Retinal pigment epithelial cell (primary cell): ENCODE results near the gene NCCRP1.

Experiments
- DNase-seq: peaks from one replicate; pipeline ENCODE4 v3.0.0-alpha.2; 2010; ENCODE audit warnings: low read depth
- H3K4me3 ChIP-seq: 2 replicates; pipeline ENCODE4 v1.5.1; 2011; ENCODE audit warnings: mild to moderate bottlenecking, low read length, control low read depth, moderate library complexity
- CTCF ChIP-seq: conservative IDR thresholded peaks from 2 replicates; pipeline ENCODE4 v1.5.1; 2011; ENCODE audit warnings: low read depth, low read length, control low read depth, inconsistent platforms

NCCRP1 gene

GRCh38 chr19:39190768-39191167 is 6.0 kb upstream of the NCCRP1 start:
- no peak for TF ChIP-seq CTCF
- no peak overlapping the region for H3K4me3 ChIP-seq
- DNase-seq: no peak

GRCh38 chr19:39192846-39193245 is 3.9 kb upstream of the NCCRP1 start:
- H3K4me3 ChIP-seq: no peak overlapping the region

GRCh38 chr19:39193803-39194202 is 3.0 kb upstream of the NCCRP1 start:
- peak; percentile 23 for DNase-seq
- no peak for TF ChIP-seq CTCF
- H3K4me3 ChIP-seq: no peak overlapping the region

More at GRCh38 chr19:39192846-39193245, 3.9 kb upstream of the NCCRP1 start:
- TF ChIP-seq CTCF: no peak
- DNase-seq: peak; percentile 68

DNA sequence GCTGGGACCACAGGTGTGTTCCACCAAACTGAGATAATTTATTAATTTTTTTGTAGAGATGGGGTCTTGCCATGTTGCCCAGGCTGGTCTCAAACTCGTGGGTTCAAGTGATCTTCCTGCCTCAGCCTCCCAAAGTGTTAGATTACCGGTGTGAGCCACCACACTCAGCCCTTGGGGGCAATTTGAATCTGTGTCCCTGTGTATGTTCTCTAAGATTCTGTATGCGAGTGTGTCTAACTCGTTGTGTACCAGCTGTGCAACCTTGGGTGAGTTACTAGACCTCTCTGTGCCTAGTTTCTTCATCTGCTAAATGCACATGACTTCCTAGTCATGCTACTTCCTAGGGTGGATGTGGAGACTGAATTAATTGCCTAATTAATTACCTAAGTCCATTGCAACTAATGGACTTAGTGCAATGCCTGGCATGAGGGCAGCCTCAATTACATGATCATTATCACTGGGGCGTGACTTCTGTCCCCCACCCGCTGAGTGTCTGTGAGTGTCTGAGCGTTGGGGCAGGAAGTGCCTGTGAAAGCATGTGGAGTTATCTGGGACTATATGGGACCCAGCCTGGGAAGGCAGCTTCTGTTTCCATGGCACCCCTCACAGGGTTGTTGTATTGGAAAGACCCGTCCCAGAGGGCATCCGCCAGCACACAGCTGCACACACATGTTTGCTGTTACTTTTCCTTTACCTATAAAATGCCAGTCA is 1.8 kb upstream of the NCCRP1 start:
- H3K4me3 ChIP-seq: no peak overlapping the region
- TF ChIP-seq CTCF: no peak
- no peak for DNase-seq

- DNase-seq: no peak
- no peak for TF ChIP-seq CTCF
- H3K4me3 ChIP-seq: no peak overlapping the region
These were observed 1.0 kb upstream of the NCCRP1 start for GRCh38 chr19:39195755-39196154.

DNA sequence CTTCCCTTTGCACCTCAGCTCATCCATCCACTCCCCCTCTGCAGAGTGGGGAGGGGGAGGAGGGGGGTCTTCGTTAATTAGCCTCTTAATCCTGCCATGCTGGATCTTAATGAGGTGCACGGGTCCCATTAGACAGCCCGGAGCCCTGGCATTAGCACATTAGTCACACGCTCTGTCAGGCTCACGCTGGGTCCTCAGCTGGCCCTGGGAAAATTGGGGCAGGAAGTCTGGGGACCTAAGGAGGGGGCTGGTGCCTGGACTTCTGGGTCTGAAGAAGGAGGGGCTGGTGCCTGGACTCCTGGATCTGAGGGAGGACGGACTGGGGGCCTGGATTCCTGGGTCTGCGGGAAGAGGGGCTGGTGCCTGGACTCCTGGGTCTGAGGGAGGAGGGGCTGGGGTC is 444 bp upstream of the NCCRP1 start:
- no peak overlapping the region for H3K4me3 ChIP-seq
- no peak for TF ChIP-seq CTCF
- no peak for DNase-seq

GRCh38 chr19:39197808-39198207 is 1.0 kb downstream of the NCCRP1 start:
- no peak for DNase-seq
- H3K4me3 ChIP-seq: no peak overlapping the region
- TF ChIP-seq CTCF: no peak
